ENCODE data around the gene TCF21. TPM values are rescaled to one million over a fixed set of nuclear protein-coding genes. Genes with fewer than 3 reads are reported as not detected.
A peak's percentile ranks its signal among the peaks of the same experiment; 100 is the strongest.
"Not testable (repeated sequence)": the region's sequence is repeated elsewhere in the genome, so short reads cannot be mapped to it uniquely, and the experiment has no call there.

Gene TCF21
- total RNA-seq, 1 experiment from 2014 or later, result not detected

DNA sequence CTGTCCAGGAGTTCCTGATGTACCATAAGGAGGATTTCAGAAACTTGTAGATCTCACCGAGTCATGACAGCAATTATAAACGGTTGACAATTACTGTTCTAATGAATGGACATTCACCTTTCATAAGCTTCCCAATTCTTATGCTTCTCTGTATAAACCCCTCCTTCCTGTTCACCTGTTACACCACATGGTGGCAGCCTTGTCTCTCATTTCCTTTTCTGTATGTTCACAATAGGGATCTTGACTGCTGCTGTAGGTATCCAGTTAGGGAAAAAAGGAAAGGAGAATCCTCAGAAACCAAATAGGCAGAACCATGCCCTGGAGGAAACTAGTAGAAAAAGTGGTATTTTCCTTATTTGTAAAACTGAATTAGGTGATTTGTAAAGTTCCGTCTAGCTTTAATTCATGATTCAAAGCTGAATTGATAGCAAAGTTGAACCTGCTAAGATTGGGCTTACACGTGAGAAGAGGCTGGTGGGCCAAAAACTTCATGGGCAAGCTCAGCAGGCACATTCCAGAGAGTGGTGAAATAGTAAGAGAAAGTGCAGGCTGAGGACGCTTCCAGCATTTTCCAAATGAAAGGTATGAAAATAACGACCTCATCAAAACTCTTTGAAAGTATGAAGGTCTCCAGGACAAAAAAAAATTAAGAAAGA is 35.2 kb downstream of the TCF21 start:
- H3K27me3 Mint-ChIP-seq (ENCODE audit: insufficient read depth, unreplicated experiment), result peaks cover 12% of the 10 kb centered on the region
- no peaks in the 10 kb centered on the region for H3K36me3 Mint-ChIP-seq (ENCODE audit: insufficient read depth, unreplicated experiment)
- peak; percentile 54 to 69 for DNase-seq
- TF ChIP-seq, protein P1, sequence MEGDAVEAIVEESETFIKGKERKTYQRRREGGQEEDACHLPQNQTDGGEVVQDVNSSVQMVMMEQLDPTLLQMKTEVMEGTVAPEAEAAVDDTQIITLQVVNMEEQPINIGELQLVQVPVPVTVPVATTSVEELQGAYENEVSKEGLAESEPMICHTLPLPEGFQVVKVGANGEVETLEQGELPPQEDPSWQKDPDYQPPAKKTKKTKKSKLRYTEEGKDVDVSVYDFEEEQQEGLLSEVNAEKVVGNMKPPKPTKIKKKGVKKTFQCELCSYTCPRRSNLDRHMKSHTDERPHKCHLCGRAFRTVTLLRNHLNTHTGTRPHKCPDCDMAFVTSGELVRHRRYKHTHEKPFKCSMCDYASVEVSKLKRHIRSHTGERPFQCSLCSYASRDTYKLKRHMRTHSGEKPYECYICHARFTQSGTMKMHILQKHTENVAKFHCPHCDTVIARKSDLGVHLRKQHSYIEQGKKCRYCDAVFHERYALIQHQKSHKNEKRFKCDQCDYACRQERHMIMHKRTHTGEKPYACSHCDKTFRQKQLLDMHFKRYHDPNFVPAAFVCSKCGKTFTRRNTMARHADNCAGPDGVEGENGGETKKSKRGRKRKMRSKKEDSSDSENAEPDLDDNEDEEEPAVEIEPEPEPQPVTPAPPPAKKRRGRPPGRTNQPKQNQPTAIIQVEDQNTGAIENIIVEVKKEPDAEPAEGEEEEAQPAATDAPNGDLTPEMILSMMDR (IDR thresholded peaks at IDR 0.05; ENCODE audit: insufficient read depth in 1 of 2, low read depth in 1 of 2, low read length in 1 of 2, severe bottlenecking in 1 of 2, unreplicated experiment in 1 of 2), result peak; percentile 71 to 77
- no peaks in the 10 kb centered on the region for H3K9me3 ChIP-seq
- H3K4me1 Mint-ChIP-seq (ENCODE audit: low read depth, unreplicated experiment), result no peaks in the 10 kb centered on the region
- H3K9me3 Mint-ChIP-seq (ENCODE audit: unreplicated experiment), result no peaks in the 10 kb centered on the region
- H3K36me3 ChIP-seq (ENCODE audit: control insufficient read depth, insufficient read depth, low read length), result no peaks in the 10 kb centered on the region
- intact Hi-C loops (cut with micrococcal nuclease; ENCODE audit: unreplicated experiment), result loop anchor here (1.0 to 10.0 kb wide), 5 partner anchors 29 to 1021 kb away; partner anchors contain the start of gene TBPL1
- H3K27me3 ChIP-seq (replicated peaks; ENCODE audit: control insufficient read depth, insufficient read depth, low read length), result no peaks in the 10 kb centered on the region
- H3K27ac Mint-ChIP-seq (ENCODE audit: unreplicated experiment), result no peak overlapping the region
- H3K4me3 ChIP-seq (ENCODE audit: low read depth, low read length), result no peak overlapping the region
- no TSS peak for BruUV-seq (replicated peaks)
- H3K4me1 ChIP-seq, result no peaks in the 10 kb centered on the region
- no peak overlapping the region for H3K4me3 Mint-ChIP-seq (ENCODE audit: unreplicated experiment)
- ChIA-PET POLR2A (no interaction called here), CTCF (interaction anchor here (0.6 to 5.7 kb wide), 12 partner anchors 13 to 355 kb away, joined by 3 to 97 read pairs (median 4); no protein-coding TSS in a partner anchor)

- H3K27ac Mint-ChIP-seq (ENCODE audit: unreplicated experiment); H3K27me3 ChIP-seq (replicated peaks; ENCODE audit: control insufficient read depth, insufficient read depth, low read length); H3K4me1 Mint-ChIP-seq (ENCODE audit: low read depth, unreplicated experiment); H3K4me3 Mint-ChIP-seq (ENCODE audit: unreplicated experiment); DNase-seq; H3K4me1 ChIP-seq; H3K9me3 ChIP-seq; intact Hi-C loops (cut with micrococcal nuclease; ENCODE audit: unreplicated experiment); BruUV-seq (replicated peaks); H3K36me3 Mint-ChIP-seq (ENCODE audit: insufficient read depth, unreplicated experiment); H3K36me3 ChIP-seq (ENCODE audit: control insufficient read depth, insufficient read depth, low read length); POLR2A ChIA-PET; H3K4me3 ChIP-seq (ENCODE audit: low read depth, low read length): not testable (repeated sequence)
- H3K9me3 Mint-ChIP-seq (ENCODE audit: unreplicated experiment), result peaks cover 11% of the 10 kb centered on the region
- CTCF ChIA-PET, result interaction anchor here (1.4 kb wide), 1 partner anchor 166 kb away, joined by 5 read pairs; no protein-coding TSS in a partner anchor
- peaks cover 11% of the 10 kb centered on the region for H3K27me3 Mint-ChIP-seq (ENCODE audit: insufficient read depth, unreplicated experiment)
Measured at GRCh38 chr6:133931221-133931620, 42.3 kb downstream of the TCF21 start.

DNA sequence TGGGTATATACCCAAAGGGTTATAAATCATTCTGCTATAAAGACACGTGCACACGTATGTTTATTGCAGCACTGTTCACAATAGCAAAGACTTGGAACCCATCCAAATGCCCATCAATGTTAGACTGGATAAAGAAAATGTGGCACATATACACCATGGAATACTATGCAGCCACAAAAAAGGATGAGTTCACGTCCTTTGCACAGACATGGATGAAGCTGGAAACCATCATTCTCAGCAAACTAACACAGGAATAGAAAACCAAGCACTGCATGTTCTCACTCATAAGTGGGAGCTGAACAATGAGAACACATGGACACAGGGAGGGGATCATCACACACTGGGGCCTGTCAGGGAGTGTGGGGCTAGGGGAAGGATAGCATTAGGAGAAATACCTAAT is 47.4 kb downstream of the TCF21 start:
- CTCF ChIA-PET; POLR2A ChIA-PET; H3K4me1 Mint-ChIP-seq (ENCODE audit: low read depth, unreplicated experiment); H3K27ac Mint-ChIP-seq (ENCODE audit: unreplicated experiment); H3K4me1 ChIP-seq; H3K4me3 ChIP-seq (ENCODE audit: low read depth, low read length); BruUV-seq (replicated peaks); intact Hi-C loops (cut with micrococcal nuclease; ENCODE audit: unreplicated experiment); DNase-seq; H3K27me3 ChIP-seq (replicated peaks; ENCODE audit: control insufficient read depth, insufficient read depth, low read length); H3K4me3 Mint-ChIP-seq (ENCODE audit: unreplicated experiment); H3K9me3 ChIP-seq; H3K36me3 ChIP-seq (ENCODE audit: control insufficient read depth, insufficient read depth, low read length); H3K36me3 Mint-ChIP-seq (ENCODE audit: insufficient read depth, unreplicated experiment): not testable (repeated sequence)
- peaks cover 11% of the 10 kb centered on the region for H3K9me3 Mint-ChIP-seq (ENCODE audit: unreplicated experiment)
- H3K27me3 Mint-ChIP-seq (ENCODE audit: insufficient read depth, unreplicated experiment), result peaks cover 19% of the 10 kb centered on the region

- no TSS peak for BruUV-seq (replicated peaks)
- intact Hi-C loops (cut with micrococcal nuclease; ENCODE audit: unreplicated experiment), result no loop called here
- no peaks in the 10 kb centered on the region for H3K4me1 Mint-ChIP-seq (ENCODE audit: low read depth, unreplicated experiment)
Measured at GRCh38 chr6:133937909-133938308, 49.0 kb downstream of the TCF21 start.

More at GRCh38 chr6:133937909-133938308, 49.0 kb downstream of the TCF21 start:
- Mint-ChIP-seq H3K4me3 (ENCODE audit: unreplicated experiment) (no peak overlapping the region), H3K36me3 (ENCODE audit: insufficient read depth, unreplicated experiment) (no peaks in the 10 kb centered on the region), H3K27ac (ENCODE audit: unreplicated experiment) (no peak overlapping the region), H3K9me3 (ENCODE audit: unreplicated experiment) (peaks cover 11% of the 10 kb centered on the region), H3K27me3 (ENCODE audit: insufficient read depth, unreplicated experiment) (peaks cover 22% of the 10 kb centered on the region)
- ChIA-PET POLR2A (no interaction called here), CTCF (interaction anchor here (1.0 to 1.6 kb wide), 2 partner anchors 14 kb away, joined by 3 to 4 read pairs; no protein-coding TSS in a partner anchor)
- TF ChIP-seq, protein P1 (IDR thresholded peaks at IDR 0.05; ENCODE audit: insufficient read depth in 1 of 2, low read depth in 1 of 2, low read length in 1 of 2, severe bottlenecking in 1 of 2, unreplicated experiment in 1 of 2), result no peak
- H3K4me1 ChIP-seq, result no peaks in the 10 kb centered on the region
- no peak for DNase-seq
- no peaks in the 10 kb centered on the region for H3K36me3 ChIP-seq (ENCODE audit: control insufficient read depth, insufficient read depth, low read length)
- no peaks in the 10 kb centered on the region for H3K9me3 ChIP-seq
- no peaks in the 10 kb centered on the region for H3K27me3 ChIP-seq (replicated peaks; ENCODE audit: control insufficient read depth, insufficient read depth, low read length)
- H3K4me3 ChIP-seq (ENCODE audit: low read depth, low read length), result no peak overlapping the region

All from Caco-2 (cell line).